Activated CD8-positive, alpha-beta T cell treated with anti-CD3 and anti-CD28 coated beads, Interleukin-2, amount 10 ng/mL, durations not matched to agents 7 days and 5 days (primary cell): Measurements from ENCODE around the gene TEX101. TPM values are rescaled to one million over a fixed set of nuclear protein-coding genes. Genes with fewer than 3 reads are reported as not detected.
"Not testable (repeated sequence)": the region's sequence is repeated elsewhere in the genome, so short reads cannot be mapped to it uniquely, and the experiment has no call there.

Source experiments
- ATAC-seq: fragments of 150-1000 bp; cut with Tn5 transposase; one replicate; pipeline ENCODE4 v1.10.0; 2021; ENCODE audit warnings: moderate library complexity
- CTCF ChIA-PET: fragments of 350-600 bp; sonication (Branson Sonifier 250); formaldehyde crosslinking; loops from one replicate; lab custom pipeline; 2021; ENCODE audit warnings: antibody characterized with exemption; lab: Charles Lee
- POLR2A ChIA-PET: fragments of 350-600 bp; sonication (Branson Sonifier 250); formaldehyde crosslinking; loops from one replicate; lab custom pipeline; 2021; ENCODE audit warnings: antibody characterized with exemption; lab: Charles Lee
- DNase-seq: peaks from one replicate; pipeline ENCODE4 v3.0.0-alpha.2; 2020
- H3K27ac Mint-ChIP-seq: one replicate; pipeline ENCODE4 v1.8.0; 2021; ENCODE audit warnings: mild to moderate bottlenecking, mixed read lengths
- H3K27me3 Mint-ChIP-seq: one replicate; pipeline ENCODE4 v1.8.0; 2021; ENCODE audit warnings: low read depth, mixed read lengths
- H3K36me3 Mint-ChIP-seq: one replicate; pipeline ENCODE4 v1.8.0; 2021; ENCODE audit warnings: low read depth, mixed read lengths
- H3K4me1 Mint-ChIP-seq: one replicate; pipeline ENCODE4 v1.8.0; 2021; ENCODE audit warnings: low read depth, mixed read lengths
- H3K4me3 Mint-ChIP-seq: one replicate; pipeline ENCODE4 v1.8.0; 2021; ENCODE audit warnings: mild to moderate bottlenecking, mixed read lengths
- H3K9me3 Mint-ChIP-seq: one replicate; pipeline ENCODE4 v1.8.0; 2022; ENCODE audit warnings: mixed read lengths; ENCODE audit not compliant: insufficient read depth
- total RNA-seq, 2 experiments: library from RNA; stranded (reverse); gene quantifications; one replicate each; pipeline ENCODE4 v1.2.3, GENCODE V29; 2021

TEX101 gene
- total RNA-seq, 2 experiments from 2014 or later: not detected

- POLR2A ChIA-PET: interaction anchor here (0.9 to 1.9 kb wide), 6 partner anchors 20 to 157 kb away, joined by 3 to 7 read pairs (median 4); partner anchors contain the start of genes PHLDB3 and ZNF575
- peak overlapping the region; percentile 86 for H3K27ac Mint-ChIP-seq
- no peaks in the 10 kb centered on the region for H3K27me3 Mint-ChIP-seq
- no peak for DNase-seq
- peaks cover 2% of the 10 kb centered on the region for H3K36me3 Mint-ChIP-seq
- H3K4me1 Mint-ChIP-seq: peaks cover 35% of the 10 kb centered on the region
- H3K4me3 Mint-ChIP-seq: peak overlapping the region; percentile 22
- no peaks in the 10 kb centered on the region for H3K9me3 Mint-ChIP-seq
- no peak for ATAC-seq
- CTCF ChIA-PET: interaction anchor here (0.6 to 6.6 kb wide), 15 partner anchors 8 to 1042 kb away, joined by 3 to 54 read pairs (median 5); partner anchors contain the start of genes IRGQ, PLAUR and ZNF576
Measured at GRCh38 chr19:43438291-43439031, 23.8 kb downstream of the TEX101 start.

GRCh38 chr19:43439032-43439708 lies 24.5 kb downstream of the TEX101 start:
- Mint-ChIP-seq H3K4me1 (peaks cover 37% of the 10 kb centered on the region), H3K9me3 (no peaks in the 10 kb centered on the region), H3K4me3 (no peak overlapping the region), H3K27me3 (no peaks in the 10 kb centered on the region), H3K27ac (peak overlapping the region; percentile 87), H3K36me3 (peaks cover 2% of the 10 kb centered on the region)
- ChIA-PET CTCF (interaction anchor here (0.6 to 6.6 kb wide), 19 partner anchors 8 to 1043 kb away, joined by 3 to 54 read pairs (median 5); partner anchors contain the start of genes IRGQ, PHLDB3, PLAUR and ZNF576), POLR2A (interaction anchor here (0.7 to 1.9 kb wide), 7 partner anchors 19 to 156 kb away, joined by 3 to 7 read pairs (median 4); partner anchors contain the start of genes PHLDB3 and ZNF575)
- peak; percentile 81 for ATAC-seq
- peak; percentile 68 for DNase-seq

- Mint-ChIP-seq H3K27me3 (no peaks in the 10 kb centered on the region), H3K27ac (peak overlapping the region; percentile 87), H3K9me3 (no peaks in the 10 kb centered on the region), H3K36me3 (peaks cover 2% of the 10 kb centered on the region), H3K4me1 (peaks cover 40% of the 10 kb centered on the region), H3K4me3 (no peak overlapping the region)
- CTCF ChIA-PET: interaction anchor here (0.9 to 6.6 kb wide), 16 partner anchors 8 to 1043 kb away, joined by 3 to 54 read pairs (median 5); partner anchors contain the start of genes IRGQ, PHLDB3, PLAUR and ZNF576
- DNase-seq (no peak), ATAC-seq (no peak)
- POLR2A ChIA-PET: interaction anchor here (0.7 to 1.9 kb wide), 5 partner anchors 24 to 156 kb away, joined by 3 to 7 read pairs (median 3); partner anchors contain the start of genes PHLDB3 and ZNF575
Measured at GRCh38 chr19:43439709-43440063, 25.0 kb downstream of the TEX101 start.

- H3K36me3 Mint-ChIP-seq: peaks cover 2% of the 10 kb centered on the region
- peaks cover 43% of the 10 kb centered on the region for H3K4me1 Mint-ChIP-seq
- DNase-seq: no peak
- ATAC-seq: no peak
- no peaks in the 10 kb centered on the region for H3K27me3 Mint-ChIP-seq
- no peak overlapping the region for H3K4me3 Mint-ChIP-seq
- H3K27ac Mint-ChIP-seq: no peak overlapping the region
- ChIA-PET CTCF (interaction anchor here (0.9 to 5.1 kb wide), 2 partner anchors 9 to 78 kb away, joined by 4 to 54 read pairs; no protein-coding TSS in a partner anchor), POLR2A (no interaction called here)
- H3K9me3 Mint-ChIP-seq: no peaks in the 10 kb centered on the region
Measured at GRCh38 chr19:43441716-43442115, 27.0 kb downstream of the TEX101 start.

- POLR2A ChIA-PET, H3K36me3 Mint-ChIP-seq, H3K27me3 Mint-ChIP-seq, DNase-seq, H3K9me3 Mint-ChIP-seq, H3K4me3 Mint-ChIP-seq, ATAC-seq, H3K27ac Mint-ChIP-seq: not testable (repeated sequence)
- H3K4me1 Mint-ChIP-seq: peaks cover 32% of the 10 kb centered on the region
- CTCF ChIA-PET: interaction anchor here (1.4 to 6.6 kb wide), 3 partner anchors 12 to 82 kb away, joined by 4 to 387 read pairs (median 45); partner anchors contain the start of genes ETHE1 and ZNF575
Measured at GRCh38 chr19:43444091-43444490, 29.4 kb downstream of the TEX101 start.

- CTCF ChIA-PET: interaction anchor here (1.4 to 6.6 kb wide), 4 partner anchors 13 to 81 kb away, joined by 4 to 387 read pairs (median 56); partner anchors contain the start of genes ETHE1, LYPD3 and ZNF575
- ATAC-seq (no peak), DNase-seq (no peak)
- H3K4me1 Mint-ChIP-seq: peaks cover 26% of the 10 kb centered on the region
- H3K36me3 Mint-ChIP-seq: no peaks in the 10 kb centered on the region
- POLR2A ChIA-PET: no interaction called here
- H3K4me3 Mint-ChIP-seq: no peak overlapping the region
- H3K27ac Mint-ChIP-seq: no peak overlapping the region
- H3K27me3 Mint-ChIP-seq: no peaks in the 10 kb centered on the region
- H3K9me3 Mint-ChIP-seq: no peaks in the 10 kb centered on the region
Measured at GRCh38 chr19:43444531-43445287, 30.0 kb downstream of the TEX101 start.

- ChIA-PET POLR2A (no interaction called here), CTCF (interaction anchor here (1.4 to 6.6 kb wide), 4 partner anchors 14 to 80 kb away, joined by 4 to 387 read pairs (median 56); partner anchors contain the start of genes ETHE1, LYPD3 and ZNF575)
- no peaks in the 10 kb centered on the region for H3K36me3 Mint-ChIP-seq
- no peak for DNase-seq
- no peak overlapping the region for H3K27ac Mint-ChIP-seq
- peaks cover 22% of the 10 kb centered on the region for H3K4me1 Mint-ChIP-seq
- H3K27me3 Mint-ChIP-seq: no peaks in the 10 kb centered on the region
- H3K9me3 Mint-ChIP-seq: no peaks in the 10 kb centered on the region
- no peak overlapping the region for H3K4me3 Mint-ChIP-seq
- no peak for ATAC-seq
Measured at GRCh38 chr19:43445426-43445825, 30.7 kb downstream of the TEX101 start.

GRCh38 chr19:43446746-43447489 lies 32.2 kb downstream of the TEX101 start:
- Mint-ChIP-seq H3K4me1 (peaks cover 25% of the 10 kb centered on the region), H3K27me3 (no peaks in the 10 kb centered on the region), H3K27ac (peak overlapping the region; percentile 18), H3K9me3 (no peaks in the 10 kb centered on the region), H3K36me3 (no peaks in the 10 kb centered on the region), H3K4me3 (no peak overlapping the region)
- DNase-seq: peak; percentile 85
- peak; percentile 88 for ATAC-seq
- ChIA-PET POLR2A (interaction anchor here (0.6 to 1.4 kb wide), 5 partner anchors 17 to 148 kb away, joined by 3 to 9 read pairs (median 4); partner anchors contain the start of gene PHLDB3), CTCF (interaction anchor here (0.5 to 6.6 kb wide), 34 partner anchors 10 to 363 kb away, joined by 3 to 387 read pairs (median 5); partner anchors contain the start of genes ETHE1, IRGQ, LYPD3 and PHLDB3)

GRCh38 chr19:43447655-43448054 lies 33.0 kb downstream of the TEX101 start:
- Mint-ChIP-seq H3K27ac (no peak overlapping the region), H3K36me3 (no peaks in the 10 kb centered on the region), H3K4me3 (no peak overlapping the region), H3K9me3 (peaks cover 5% of the 10 kb centered on the region), H3K27me3 (no peaks in the 10 kb centered on the region), H3K4me1 (peaks cover 29% of the 10 kb centered on the region)
- ATAC-seq (no peak), DNase-seq (no peak)
- ChIA-PET CTCF (interaction anchor here (0.5 to 6.6 kb wide), 33 partner anchors 10 to 296 kb away, joined by 3 to 387 read pairs (median 5); partner anchors contain the start of genes ETHE1, IRGQ, LYPD3 and PHLDB3), POLR2A (interaction anchor here (0.8 to 1.4 kb wide), 3 partner anchors 70 to 147 kb away, joined by 3 to 9 read pairs (median 5); no protein-coding TSS in a partner anchor)

GRCh38 chr19:43450545-43450997 lies 35.9 kb downstream of the TEX101 start:
- ChIA-PET POLR2A (no interaction called here), CTCF (interaction anchor here (0.6 to 1.5 kb wide), 3 partner anchors 18 to 69 kb away, joined by 3 to 5 read pairs (median 5); no protein-coding TSS in a partner anchor)
- Mint-ChIP-seq H3K4me3 (no peak overlapping the region), H3K36me3 (no peaks in the 10 kb centered on the region), H3K4me1 (peaks cover 18% of the 10 kb centered on the region), H3K27me3 (no peaks in the 10 kb centered on the region), H3K27ac (no peak overlapping the region), H3K9me3 (peaks cover 6% of the 10 kb centered on the region)
- DNase-seq: no peak
- no peak for ATAC-seq
